CD8-positive, alpha-beta memory T cell (primary cell): ENCODE results near the gene WDFY4. TPM values are rescaled to one million over a fixed set of nuclear protein-coding genes. Genes with fewer than 3 reads are reported as not detected.

Experiments used
- CTCF ChIA-PET: fragments of 350-600 bp; sonication (Branson Sonifier 250); formaldehyde crosslinking; loops from one replicate; lab custom pipeline; 2021; ENCODE audit warnings: antibody characterized with exemption; lab: Charles Lee
- POLR2A ChIA-PET: fragments of 350-600 bp; sonication (Branson Sonifier 250); formaldehyde crosslinking; loops from one replicate; lab custom pipeline; 2021; ENCODE audit warnings: antibody characterized with exemption; lab: Charles Lee
- DNase-seq, 5 donors: peaks; one replicate each; pipeline versions ENCODE4 v3.0.0 to v3.0.0-alpha.2; 2020 to 2022; ENCODE audit warnings: mixed read lengths in 1 of 5
- H3K27ac ChIP-seq: one replicate; pipeline ENCODE4 v1.7.0; 2013; ENCODE audit warnings: low read depth, mild to moderate bottlenecking, low read length, moderate library complexity
- H3K27me3 ChIP-seq: 2 replicates; pipeline ENCODE4 v1.7.0; 2013; ENCODE audit warnings: low read length, mild to moderate bottlenecking; ENCODE audit not compliant: insufficient read depth, poor library complexity, severe bottlenecking
- H3K36me3 ChIP-seq: 2 replicates; pipeline ENCODE4 v1.7.0; 2013; ENCODE audit warnings: mild to moderate bottlenecking, low read length, moderate library complexity; ENCODE audit not compliant: insufficient read depth
- H3K4me1 ChIP-seq: 2 replicates; pipeline ENCODE4 v1.7.0; 2013; ENCODE audit warnings: mild to moderate bottlenecking, low read length, moderate library complexity; ENCODE audit not compliant: insufficient read depth
- H3K4me3 ChIP-seq: 2 replicates; pipeline ENCODE4 v1.7.0; 2013; ENCODE audit warnings: mild to moderate bottlenecking, low read length
- H3K9me3 ChIP-seq: 2 replicates; pipeline ENCODE4 v1.7.0; 2013; ENCODE audit warnings: mild to moderate bottlenecking, low read length
- H3K27ac Mint-ChIP-seq, 8 donors: one replicate each; pipeline ENCODE4 v1.8.0; 2020 to 2021; ENCODE audit warnings: mixed read lengths in 8 of 8, mild to moderate bottlenecking in 6 of 8, inconsistent platforms in 3 of 8, moderate library complexity in 3 of 8
- H3K27me3 Mint-ChIP-seq, 2 donors: one replicate each; pipeline ENCODE4 v1.8.0; 2020 to 2021; ENCODE audit warnings: mixed read lengths in 2 of 2, mild to moderate bottlenecking in 1 of 2, moderate library complexity in 1 of 2
- H3K36me3 Mint-ChIP-seq, 3 donors: one replicate each; pipeline ENCODE4 v1.8.0; 2020 to 2021; ENCODE audit warnings: mixed read lengths in 3 of 3, inconsistent platforms in 1 of 3, mild to moderate bottlenecking in 1 of 3
- H3K4me1 Mint-ChIP-seq, 3 donors: one replicate each; pipeline ENCODE4 v1.8.0; 2020 to 2021; ENCODE audit warnings: mixed read lengths in 3 of 3, inconsistent platforms in 1 of 3, mild to moderate bottlenecking in 1 of 3
- H3K4me3 Mint-ChIP-seq, 7 donors: one replicate each; pipeline ENCODE4 v1.8.0; 2020 to 2021; ENCODE audit warnings: mixed read lengths in 7 of 7, mild to moderate bottlenecking in 6 of 7, moderate library complexity in 4 of 7, inconsistent platforms in 2 of 7
- H3K9me3 Mint-ChIP-seq, 5 donors: one replicate each; pipeline ENCODE4 v1.8.0; 2020 to 2022; ENCODE audit warnings: mixed read lengths in 5 of 5, mild to moderate bottlenecking in 3 of 5, moderate library complexity in 2 of 5, inconsistent platforms in 1 of 5
- polyA plus RNA-seq: library from polyadenylated mRNA; unstranded; fragments of 300-500 nt; fragmentation: Illumina TruSeq; gene quantifications from one replicate; pipeline ENCODE4 v1.2.3, GENCODE V29; 2021
- total RNA-seq, 2 experiments: library from RNA; stranded (reverse); gene quantifications; one replicate each; pipeline ENCODE4 v1.2.3, GENCODE V29; 2021

WDFY4 gene
- total and polyA plus RNA-seq, 3 experiments from 2014 or later: 0.20 to 0.35 TPM; not detected in 1

DNA sequence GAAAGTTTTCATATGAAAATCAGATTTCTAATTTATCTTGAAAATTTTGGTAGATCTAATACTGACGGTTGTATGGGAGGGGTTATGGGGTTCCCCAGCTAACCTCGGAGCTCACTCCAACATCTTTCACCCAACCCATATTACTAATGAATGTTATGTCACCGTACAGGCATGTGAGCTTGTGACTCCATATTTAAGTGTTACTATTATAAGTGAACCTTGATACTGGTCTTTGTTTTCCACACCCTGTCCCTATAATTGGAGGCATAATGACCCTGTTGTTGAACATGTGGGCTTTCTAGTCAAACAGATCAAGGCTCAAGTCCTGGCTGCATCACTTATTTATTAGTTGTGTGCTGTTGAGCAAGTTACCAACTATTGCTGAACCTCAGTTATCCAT is 27.2 kb downstream of the WDFY4 start:
- no peaks in the 10 kb centered on the region for H3K36me3 ChIP-seq
- H3K27me3 ChIP-seq: no peaks in the 10 kb centered on the region
- POLR2A ChIA-PET: no interaction called here
- no peaks in the 10 kb centered on the region for H3K4me1 Mint-ChIP-seq
- H3K27ac ChIP-seq: no peak overlapping the region
- H3K27me3 Mint-ChIP-seq: peaks cover 0 to 2% of the 10 kb centered on the region in 2 donors
- H3K9me3 ChIP-seq: no peaks in the 10 kb centered on the region
- CTCF ChIA-PET: no interaction called here
- no peak overlapping the region for H3K4me3 Mint-ChIP-seq
- H3K4me3 ChIP-seq: no peak overlapping the region
- H3K27ac Mint-ChIP-seq: no peak overlapping the region
- DNase-seq: no peak
- no peaks in the 10 kb centered on the region for H3K36me3 Mint-ChIP-seq
- H3K9me3 Mint-ChIP-seq: peaks cover 0 to 10% (median 5%) of the 10 kb centered on the region in 5 donors
- H3K4me1 ChIP-seq: no peaks in the 10 kb centered on the region

- H3K27ac Mint-ChIP-seq: no peak overlapping the region
- H3K27me3 ChIP-seq: no peaks in the 10 kb centered on the region
- H3K9me3 ChIP-seq: no peaks in the 10 kb centered on the region
- no peak overlapping the region for H3K4me3 Mint-ChIP-seq
- H3K36me3 ChIP-seq: no peaks in the 10 kb centered on the region
- no peaks in the 10 kb centered on the region for H3K36me3 Mint-ChIP-seq
- ChIA-PET CTCF (interaction anchor here (1.0 kb wide), 1 partner anchor 14 kb away, joined by 3 read pairs; no protein-coding TSS in a partner anchor), POLR2A (no interaction called here)
- H3K4me1 ChIP-seq: no peaks in the 10 kb centered on the region
- DNase-seq: no peak
- H3K9me3 Mint-ChIP-seq: peaks cover 0 to 10% (median 5%) of the 10 kb centered on the region in 5 donors
- peaks cover 0 to 2% of the 10 kb centered on the region in 2 donors for H3K27me3 Mint-ChIP-seq
- no peak overlapping the region for H3K27ac ChIP-seq
- H3K4me1 Mint-ChIP-seq: no peaks in the 10 kb centered on the region
- no peak overlapping the region for H3K4me3 ChIP-seq
These were observed 29.4 kb downstream of the WDFY4 start for GRCh38 chr10:48714088-48714487.

GRCh38 chr10:48716416-48716815 is 31.7 kb downstream of the WDFY4 start:
- Mint-ChIP-seq H3K36me3 (no peaks in the 10 kb centered on the region), H3K9me3 (peaks cover 0 to 10% (median 5%) of the 10 kb centered on the region in 5 donors), H3K4me1 (no peaks in the 10 kb centered on the region), H3K27me3 (peaks cover 0 to 7% of the 10 kb centered on the region in 2 donors), H3K4me3 (no peak overlapping the region), H3K27ac (no peak overlapping the region)
- Histone ChIP-seq H3K9me3 (no peaks in the 10 kb centered on the region), H3K27ac (no peak overlapping the region), H3K36me3 (no peaks in the 10 kb centered on the region), H3K4me3 (no peak overlapping the region), H3K27me3 (no peaks in the 10 kb centered on the region), H3K4me1 (no peaks in the 10 kb centered on the region)
- no peak for DNase-seq
- CTCF ChIA-PET: no interaction called here
- POLR2A ChIA-PET: no interaction called here

- Histone ChIP-seq H3K9me3 (no peaks in the 10 kb centered on the region), H3K27ac (no peak overlapping the region), H3K4me3 (no peak overlapping the region), H3K4me1 (no peaks in the 10 kb centered on the region), H3K27me3 (no peaks in the 10 kb centered on the region), H3K36me3 (no peaks in the 10 kb centered on the region)
- Mint-ChIP-seq H3K27me3 (peaks cover 0 to 7% of the 10 kb centered on the region in 2 donors), H3K4me3 (no peak overlapping the region), H3K4me1 (no peaks in the 10 kb centered on the region), H3K9me3 (peaks cover 0 to 4% (median 0%) of the 10 kb centered on the region in 5 donors), H3K36me3 (no peaks in the 10 kb centered on the region), H3K27ac (no peak overlapping the region)
- CTCF ChIA-PET: no interaction called here
- no peak for DNase-seq
- POLR2A ChIA-PET: no interaction called here
These were observed 35.9 kb downstream of the WDFY4 start for GRCh38 chr10:48720611-48721010.

- peaks cover 0 to 2% (median 0%) of the 10 kb centered on the region in 5 donors for H3K9me3 Mint-ChIP-seq
- ChIA-PET CTCF (no interaction called here), POLR2A (no interaction called here)
- Histone ChIP-seq H3K9me3 (no peaks in the 10 kb centered on the region), H3K4me1 (no peaks in the 10 kb centered on the region), H3K36me3 (no peaks in the 10 kb centered on the region), H3K27me3 (no peaks in the 10 kb centered on the region), H3K27ac (no peak overlapping the region), H3K4me3 (no peak overlapping the region)
- no peak overlapping the region for H3K4me3 Mint-ChIP-seq
- no peaks in the 10 kb centered on the region for H3K4me1 Mint-ChIP-seq
- H3K27ac Mint-ChIP-seq: no peak overlapping the region
- no peaks in the 10 kb centered on the region for H3K36me3 Mint-ChIP-seq
- H3K27me3 Mint-ChIP-seq: peaks cover 0 to 7% of the 10 kb centered on the region in 2 donors
- DNase-seq: no peak
These were observed 37.8 kb downstream of the WDFY4 start for GRCh38 chr10:48722153-48723145.

DNA sequence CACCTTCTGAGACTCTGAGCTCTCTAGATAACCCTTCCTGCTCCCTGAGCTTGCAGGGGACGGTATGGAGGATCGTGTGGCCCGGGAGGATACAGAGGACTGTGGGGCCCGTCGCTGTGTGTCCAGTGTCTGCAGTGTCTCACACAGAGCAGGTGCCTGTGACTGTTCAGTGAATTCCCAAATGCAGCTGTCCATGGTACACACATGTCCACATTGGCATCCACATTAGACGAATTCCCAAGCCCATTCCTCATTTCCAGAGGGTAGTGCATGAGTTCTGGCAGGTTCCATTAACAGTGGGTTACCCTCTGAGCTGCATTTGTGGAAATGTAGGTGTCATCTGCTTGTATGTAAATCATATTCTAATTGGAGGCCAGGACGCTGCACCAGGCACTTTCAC is 39.5 kb downstream of the WDFY4 start:
- DNase-seq: no peak
- Mint-ChIP-seq H3K4me3 (no peak overlapping the region), H3K9me3 (peaks cover 0 to 2% (median 0%) of the 10 kb centered on the region in 5 donors), H3K4me1 (no peaks in the 10 kb centered on the region), H3K27ac (no peak overlapping the region), H3K27me3 (peaks cover 0 to 7% of the 10 kb centered on the region in 2 donors), H3K36me3 (no peaks in the 10 kb centered on the region)
- no peak overlapping the region for H3K27ac ChIP-seq
- H3K4me1 ChIP-seq: no peaks in the 10 kb centered on the region
- POLR2A ChIA-PET: no interaction called here
- CTCF ChIA-PET: no interaction called here
- no peaks in the 10 kb centered on the region for H3K36me3 ChIP-seq
- H3K9me3 ChIP-seq: no peaks in the 10 kb centered on the region
- no peaks in the 10 kb centered on the region for H3K27me3 ChIP-seq
- no peak overlapping the region for H3K4me3 ChIP-seq

DNA sequence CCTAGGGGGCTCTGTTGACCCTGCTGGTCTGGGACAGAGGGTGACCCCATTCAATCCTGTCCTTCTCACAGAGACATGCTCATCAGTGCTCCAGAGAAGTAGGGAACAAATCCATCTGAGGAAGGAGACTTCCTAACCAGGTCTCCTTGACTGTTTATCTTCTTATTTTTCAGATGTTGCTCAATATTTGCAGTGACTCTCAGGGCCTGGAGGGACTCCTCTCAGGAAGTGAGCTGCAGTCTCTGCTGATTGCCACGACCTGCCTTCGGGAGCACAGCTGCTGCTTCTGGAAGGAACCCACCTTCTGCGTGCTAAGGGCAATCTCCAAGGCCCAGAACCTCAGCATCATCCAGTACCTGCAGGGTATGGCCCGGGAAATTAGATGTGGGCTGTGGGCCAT is 41.0 kb downstream of the WDFY4 start:
- H3K27ac Mint-ChIP-seq: no peak overlapping the region
- Histone ChIP-seq H3K4me3 (no peak overlapping the region), H3K36me3 (no peaks in the 10 kb centered on the region), H3K27ac (no peak overlapping the region), H3K27me3 (no peaks in the 10 kb centered on the region), H3K4me1 (no peaks in the 10 kb centered on the region), H3K9me3 (no peaks in the 10 kb centered on the region)
- H3K36me3 Mint-ChIP-seq: no peaks in the 10 kb centered on the region
- H3K4me1 Mint-ChIP-seq: no peaks in the 10 kb centered on the region
- peaks cover 5 to 9% of the 10 kb centered on the region in 2 donors for H3K27me3 Mint-ChIP-seq
- CTCF ChIA-PET: no interaction called here
- H3K9me3 Mint-ChIP-seq: peaks cover 0 to 3% (median 0%) of the 10 kb centered on the region in 5 donors
- POLR2A ChIA-PET: no interaction called here
- H3K4me3 Mint-ChIP-seq: no peak overlapping the region
- DNase-seq: no peak

- ChIA-PET CTCF (no interaction called here), POLR2A (no interaction called here)
- Histone ChIP-seq H3K9me3 (no peaks in the 10 kb centered on the region), H3K27me3 (no peaks in the 10 kb centered on the region), H3K27ac (no peak overlapping the region), H3K4me1 (no peaks in the 10 kb centered on the region), H3K4me3 (no peak overlapping the region), H3K36me3 (no peaks in the 10 kb centered on the region)
- no peak overlapping the region for H3K27ac Mint-ChIP-seq
- no peak for DNase-seq
- no peaks in the 10 kb centered on the region for H3K4me1 Mint-ChIP-seq
- H3K27me3 Mint-ChIP-seq: peaks cover 5 to 9% of the 10 kb centered on the region in 2 donors
- H3K36me3 Mint-ChIP-seq: no peaks in the 10 kb centered on the region
- no peak overlapping the region for H3K4me3 Mint-ChIP-seq
- H3K9me3 Mint-ChIP-seq: peaks cover 0 to 3% (median 0%) of the 10 kb centered on the region in 5 donors
These were observed 43.2 kb downstream of the WDFY4 start for GRCh38 chr10:48727866-48728265.
